Activated naive CD8-positive, alpha-beta T cell treated with anti-CD3 and anti-CD28 coated beads, Interleukin-2, amount 50 U/mL, for 24 hours (primary cell): ENCODE measurements around the gene TNFRSF14.
"Not testable (repeated sequence)": the region's sequence is repeated elsewhere in the genome, so short reads cannot be mapped to it uniquely, and the experiment has no call there.

ENCODE experiments used
- ATAC-seq: fragments of 150-1000 bp; cut with Tn5 transposase; one replicate; pipeline ENCODE4 v1.10.0; 2021
- DNase-seq: peaks from one replicate; pipeline ENCODE4 v3.0.0; 2021
- H3K27ac Mint-ChIP-seq: one replicate; pipeline ENCODE4 v1.8.0; 2021; ENCODE audit warnings: mild to moderate bottlenecking, mixed read lengths
- H3K27me3 Mint-ChIP-seq: one replicate; pipeline ENCODE4 v1.8.0; 2021; ENCODE audit warnings: mixed read lengths
- H3K36me3 Mint-ChIP-seq: one replicate; pipeline ENCODE4 v1.8.0; 2021; ENCODE audit warnings: low read depth, mixed read lengths
- H3K4me1 Mint-ChIP-seq: one replicate; pipeline ENCODE4 v1.8.0; 2021; ENCODE audit warnings: mixed read lengths
- H3K4me3 Mint-ChIP-seq: one replicate; pipeline ENCODE4 v1.8.0; 2021; ENCODE audit warnings: mild to moderate bottlenecking, moderate library complexity, mixed read lengths
- H3K9me3 Mint-ChIP-seq: one replicate; pipeline ENCODE4 v1.8.0; 2021; ENCODE audit warnings: mixed read lengths

TNFRSF14 gene

DNA sequence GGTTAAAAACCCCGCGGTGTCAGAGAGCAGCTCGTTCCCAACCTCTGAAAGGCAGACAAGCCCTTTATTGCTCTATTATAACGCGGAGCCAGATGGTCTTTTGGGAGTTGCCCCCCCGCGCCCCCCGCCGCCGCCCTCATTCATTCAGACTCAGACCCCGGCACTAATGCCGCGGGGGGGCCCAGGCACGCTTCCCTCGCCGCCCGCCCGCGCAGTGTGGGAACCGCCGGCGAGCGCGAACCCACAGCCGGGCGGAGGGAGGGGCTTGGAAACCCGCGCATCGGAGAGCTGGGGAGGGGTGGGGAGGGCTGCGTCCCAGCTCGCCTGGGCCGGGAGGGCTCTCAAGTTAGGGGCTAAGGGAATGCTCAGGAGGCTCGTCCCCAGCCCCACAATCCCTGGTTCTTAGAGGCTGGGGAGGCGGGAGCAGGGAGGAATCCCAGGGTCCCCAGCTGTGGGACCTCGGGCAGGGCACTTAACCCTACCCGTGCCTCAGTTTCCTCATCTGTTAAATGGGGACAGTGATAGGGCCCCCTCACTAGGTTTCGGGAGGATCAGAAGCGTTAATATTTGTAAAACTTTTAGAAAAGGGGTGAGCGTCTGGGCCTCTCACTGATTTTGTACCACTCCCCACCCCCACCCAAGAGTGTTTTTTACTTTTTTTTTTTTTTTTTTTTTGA lies 15.2 kb upstream of the TNFRSF14 start:
- no peak overlapping the region for H3K27ac Mint-ChIP-seq
- ATAC-seq (no peak), DNase-seq (no peak)
- no peaks in the 10 kb centered on the region for H3K36me3 Mint-ChIP-seq
- H3K9me3 Mint-ChIP-seq = no peaks in the 10 kb centered on the region
- peaks cover 3% of the 10 kb centered on the region for H3K4me1 Mint-ChIP-seq
- no peak overlapping the region for H3K4me3 Mint-ChIP-seq
- H3K27me3 Mint-ChIP-seq = peaks cover 3% of the 10 kb centered on the region

- no peaks in the 10 kb centered on the region for H3K36me3 Mint-ChIP-seq
- ATAC-seq (no peak), DNase-seq (no peak)
- peaks cover 1% of the 10 kb centered on the region for H3K27me3 Mint-ChIP-seq
- H3K4me1 Mint-ChIP-seq = peaks cover 3% of the 10 kb centered on the region
- H3K4me3 Mint-ChIP-seq = no peak overlapping the region
- no peaks in the 10 kb centered on the region for H3K9me3 Mint-ChIP-seq
- no peak overlapping the region for H3K27ac Mint-ChIP-seq
Measured at GRCh38 chr1:2541619-2542245, 14.4 kb upstream of the TNFRSF14 start.

GRCh38 chr1:2542246-2542915 lies 13.8 kb upstream of the TNFRSF14 start:
- Mint-ChIP-seq H3K36me3 (no peaks in the 10 kb centered on the region), H3K9me3 (no peaks in the 10 kb centered on the region), H3K4me3 (no peak overlapping the region), H3K27ac (no peak overlapping the region), H3K4me1 (peaks cover 3% of the 10 kb centered on the region), H3K27me3 (peaks cover 1% of the 10 kb centered on the region)
- DNase-seq (no peak), ATAC-seq (no peak)

DNA sequence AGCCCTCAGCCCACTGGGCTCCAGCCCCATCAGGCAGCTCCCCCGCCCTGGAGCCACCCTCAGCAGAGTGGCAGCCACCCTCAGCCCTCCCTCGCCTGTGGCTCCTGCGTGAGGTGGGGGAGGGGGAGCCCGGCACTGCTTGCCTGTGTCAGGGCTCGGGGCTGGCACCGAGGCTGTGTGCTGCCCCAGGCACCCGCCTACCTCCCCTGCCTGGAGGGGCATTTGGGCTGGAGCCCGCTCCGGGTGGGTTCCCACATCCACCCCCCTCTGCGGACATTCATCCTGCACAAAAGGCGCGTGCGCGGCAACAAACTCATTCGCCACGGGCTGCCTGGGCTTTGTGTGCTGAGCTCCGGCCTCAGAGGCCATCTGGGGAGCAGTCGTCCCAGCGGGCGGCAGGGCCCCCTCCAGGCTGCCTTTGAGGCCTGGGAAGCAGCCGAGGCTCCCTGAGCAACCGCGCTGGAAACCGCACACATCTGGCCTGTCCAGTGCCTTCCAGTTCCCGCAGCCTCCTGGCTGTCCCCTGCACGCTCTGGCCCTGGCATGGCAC lies 12.6 kb upstream of the TNFRSF14 start:
- no peaks in the 10 kb centered on the region for H3K9me3 Mint-ChIP-seq
- H3K27me3 Mint-ChIP-seq = peaks cover 1% of the 10 kb centered on the region
- no peak for ATAC-seq
- H3K27ac Mint-ChIP-seq = no peak overlapping the region
- no peak for DNase-seq
- H3K36me3 Mint-ChIP-seq = no peaks in the 10 kb centered on the region
- H3K4me1 Mint-ChIP-seq = peaks cover 14% of the 10 kb centered on the region
- no peak overlapping the region for H3K4me3 Mint-ChIP-seq

DNA sequence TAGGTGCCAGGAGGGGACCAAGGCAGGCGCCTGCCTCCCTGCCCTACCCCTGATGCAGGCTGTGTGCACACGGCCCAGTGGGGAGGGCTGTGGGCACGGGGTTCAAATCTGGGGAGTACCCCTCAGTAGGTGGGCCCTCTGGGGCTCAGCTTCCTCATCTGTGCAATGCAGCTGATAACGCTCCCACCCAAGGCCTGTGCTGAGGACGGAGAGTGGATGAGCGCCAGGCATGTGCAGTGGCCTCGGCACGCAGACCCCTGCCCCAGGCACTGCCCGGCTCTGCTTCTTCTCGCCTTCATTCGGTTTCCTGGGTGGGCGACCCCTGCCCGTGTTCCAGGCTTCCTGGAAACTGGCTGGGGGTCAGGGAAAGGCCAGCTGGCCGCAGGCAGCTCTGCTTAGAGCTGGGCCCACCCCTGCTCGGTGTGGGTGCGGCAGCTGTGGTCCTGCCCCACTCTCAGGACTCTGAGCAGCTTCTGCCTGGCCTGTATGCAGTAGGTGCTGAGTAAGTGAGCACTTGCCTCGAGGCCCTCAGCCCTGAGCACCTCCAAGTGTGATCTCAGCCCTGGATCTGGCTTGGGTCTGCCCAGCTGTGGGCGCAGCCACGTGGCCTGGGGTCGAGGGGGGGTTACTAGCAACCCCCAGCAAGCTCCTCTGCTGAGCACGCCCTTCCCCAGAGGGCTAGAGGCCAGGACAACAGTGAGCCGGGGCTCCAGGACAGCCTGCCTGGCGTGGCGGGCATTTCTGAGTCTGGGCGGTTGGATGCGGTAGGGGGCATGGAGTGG lies 11.9 kb upstream of the TNFRSF14 start:
- H3K27me3 Mint-ChIP-seq = peaks cover 1% of the 10 kb centered on the region
- ATAC-seq (no peak), DNase-seq (no peak)
- H3K9me3 Mint-ChIP-seq = no peaks in the 10 kb centered on the region
- H3K27ac Mint-ChIP-seq = no peak overlapping the region
- H3K4me1 Mint-ChIP-seq = peaks cover 20% of the 10 kb centered on the region
- H3K36me3 Mint-ChIP-seq = no peaks in the 10 kb centered on the region
- no peak overlapping the region for H3K4me3 Mint-ChIP-seq

GRCh38 chr1:2544875-2545640 lies 11.1 kb upstream of the TNFRSF14 start:
- Mint-ChIP-seq H3K4me3 (no peak overlapping the region), H3K4me1 (peaks cover 26% of the 10 kb centered on the region), H3K27ac (no peak overlapping the region), H3K27me3 (peaks cover 1% of the 10 kb centered on the region), H3K9me3 (no peaks in the 10 kb centered on the region), H3K36me3 (no peaks in the 10 kb centered on the region)
- no peak for DNase-seq
- ATAC-seq = no peak

- Mint-ChIP-seq H3K36me3 (no peaks in the 10 kb centered on the region), H3K4me1 (peaks cover 32% of the 10 kb centered on the region), H3K9me3 (no peaks in the 10 kb centered on the region), H3K27ac (peak overlapping the region; percentile 94), H3K27me3 (peaks cover 1% of the 10 kb centered on the region), H3K4me3 (peak overlapping the region; percentile 80)
- ATAC-seq (peak; percentile 29), DNase-seq (peak; percentile 87)
Measured at GRCh38 chr1:2545754-2546514, 10.2 kb upstream of the TNFRSF14 start.

DNA sequence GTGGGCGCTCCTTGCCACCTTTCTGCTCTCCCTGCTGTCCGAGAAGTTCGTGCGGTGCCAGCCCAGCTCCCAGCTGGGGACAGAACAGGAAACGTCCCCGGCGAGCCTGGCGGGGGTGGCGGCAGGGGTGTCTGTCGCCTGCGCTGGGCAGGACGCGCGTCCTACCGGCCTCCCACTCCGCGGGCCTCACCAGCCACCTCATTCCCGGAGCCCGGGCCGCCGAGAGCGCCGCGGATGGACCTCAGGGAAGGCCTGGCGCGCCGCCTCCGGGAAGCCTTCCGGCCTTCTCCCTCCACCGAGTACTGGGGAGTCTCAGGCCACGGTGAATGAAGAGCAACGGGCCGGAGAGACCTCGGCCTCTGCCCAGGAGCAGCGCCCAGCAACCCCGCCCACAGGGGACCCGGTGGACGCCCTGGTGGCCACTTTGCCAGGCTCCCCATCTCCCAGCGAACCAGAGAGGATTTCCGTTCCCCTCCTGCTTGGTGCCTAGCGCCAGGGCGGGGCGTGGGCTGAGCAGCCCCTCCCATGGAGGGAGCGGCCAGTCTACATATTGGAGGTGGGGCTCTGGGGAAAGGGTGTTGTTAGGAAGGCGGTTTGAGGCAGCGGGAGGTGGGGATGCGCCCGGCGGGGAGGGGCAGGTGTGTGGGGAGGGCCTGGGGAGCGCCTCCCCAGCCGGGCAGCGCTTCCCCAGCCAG lies 9.5 kb upstream of the TNFRSF14 start:
- DNase-seq (peak; percentile 82), ATAC-seq (peak; percentile 53)
- peak overlapping the region; percentile 80 for H3K4me3 Mint-ChIP-seq
- peak overlapping the region; percentile 94 for H3K27ac Mint-ChIP-seq
- H3K27me3 Mint-ChIP-seq = no peaks in the 10 kb centered on the region
- H3K4me1 Mint-ChIP-seq = peaks cover 34% of the 10 kb centered on the region
- H3K9me3 Mint-ChIP-seq = no peaks in the 10 kb centered on the region
- no peaks in the 10 kb centered on the region for H3K36me3 Mint-ChIP-seq

GRCh38 chr1:2547210-2548067 lies 8.7 kb upstream of the TNFRSF14 start:
- H3K4me3 Mint-ChIP-seq = peak overlapping the region; percentile 80
- peaks cover 34% of the 10 kb centered on the region for H3K4me1 Mint-ChIP-seq
- DNase-seq (peak; percentile 80), ATAC-seq (peak; percentile 47)
- H3K27ac Mint-ChIP-seq = peak overlapping the region; percentile 94
- H3K27me3 Mint-ChIP-seq = no peaks in the 10 kb centered on the region
- no peaks in the 10 kb centered on the region for H3K36me3 Mint-ChIP-seq
- no peaks in the 10 kb centered on the region for H3K9me3 Mint-ChIP-seq

GRCh38 chr1:2548068-2548589 lies 8.0 kb upstream of the TNFRSF14 start:
- no peaks in the 10 kb centered on the region for H3K9me3 Mint-ChIP-seq
- no peaks in the 10 kb centered on the region for H3K27me3 Mint-ChIP-seq
- H3K36me3 Mint-ChIP-seq = no peaks in the 10 kb centered on the region

GRCh38 chr1:2549367-2550029 lies 6.7 kb upstream of the TNFRSF14 start:
- not testable (repeated sequence) for H3K36me3 Mint-ChIP-seq, H3K9me3 Mint-ChIP-seq, DNase-seq, ATAC-seq, H3K27me3 Mint-ChIP-seq
- Mint-ChIP-seq H3K27ac (peak overlapping the region; percentile 94), H3K4me3 (peak overlapping the region; percentile 80), H3K4me1 (peaks cover 41% of the 10 kb centered on the region)

More at GRCh38 chr1:2548068-2548589, 8.0 kb upstream of the TNFRSF14 start:
- DNase-seq (peak; percentile 91), ATAC-seq (peak; percentile 22)
- Mint-ChIP-seq H3K4me3 (peak overlapping the region; percentile 80), H3K4me1 (peaks cover 34% of the 10 kb centered on the region), H3K27ac (peak overlapping the region; percentile 94)
